Naive thymus-derived CD8-positive, alpha-beta T cell (primary cell): Measurements from ENCODE around the gene CLCNKA. TPM values are rescaled to one million over a fixed set of nuclear protein-coding genes. Genes with fewer than 3 reads are reported as not detected.

ENCODE experiments used
- ATAC-seq, 2 donors: fragments of 150-1000 bp; cut with Tn5 transposase in 1 of 2; sonication (Bioruptor Pico), chemical (Tn5 transposase) in 1 of 2; 1 replicate in 1 of 2; 2 replicates in 1 of 2; pipeline ENCODE4 v1.10.0; 2021; ENCODE audit warnings: mild to moderate bottlenecking in 2 of 2, moderate library complexity in 2 of 2
- POLR2A ChIA-PET: fragments of 350-600 bp; sonication (Branson Sonifier 250); formaldehyde crosslinking; loops from one replicate; lab custom pipeline; 2021; ENCODE audit warnings: antibody characterized with exemption; lab: Charles Lee
- DNase-seq, 10 donors: peaks; one replicate each; pipeline versions ENCODE4 v3.0.0 to v3.0.0-alpha.2; 2020 to 2022
- H3K27ac Mint-ChIP-seq, 10 donors: one replicate each; pipeline ENCODE4 v1.8.0; 2020 to 2022; ENCODE audit warnings: mild to moderate bottlenecking in 10 of 10, mixed read lengths in 10 of 10, moderate library complexity in 4 of 10, inconsistent platforms in 1 of 10
- H3K27me3 Mint-ChIP-seq, 5 donors: one replicate each; pipeline ENCODE4 v1.8.0; 2021 to 2022; ENCODE audit warnings: mixed read lengths in 5 of 5
- H3K36me3 Mint-ChIP-seq, 3 donors: one replicate each; pipeline ENCODE4 v1.8.0; 2020 to 2022; ENCODE audit warnings: mixed read lengths in 3 of 3, mild to moderate bottlenecking in 2 of 3, inconsistent platforms in 1 of 3
- H3K4me1 Mint-ChIP-seq, 4 donors: one replicate each; pipeline ENCODE4 v1.8.0; 2021 to 2022; ENCODE audit warnings: mixed read lengths in 4 of 4
- H3K4me3 Mint-ChIP-seq, 10 donors: one replicate each; pipeline ENCODE4 v1.8.0; 2020 to 2022; ENCODE audit warnings: mild to moderate bottlenecking in 10 of 10, mixed read lengths in 10 of 10, moderate library complexity in 6 of 10, inconsistent platforms in 1 of 10
- H3K9me3 Mint-ChIP-seq, 9 donors: one replicate each; pipeline ENCODE4 v1.8.0; 2020 to 2022; ENCODE audit warnings: mixed read lengths in 9 of 9, mild to moderate bottlenecking in 3 of 9, inconsistent platforms in 1 of 9, moderate library complexity in 1 of 9
- polyA plus RNA-seq, 3 donors: library from polyadenylated mRNA; unstranded; fragments of 300-500 nt; fragmentation: Illumina TruSeq; gene quantifications; one replicate each; pipeline ENCODE4 v1.2.3, GENCODE V29; 2021
- total RNA-seq, 8 experiments: library from RNA in 2 of 8; stranded (reverse) in 2 of 8; gene quantifications; one replicate each; pipeline ENCODE4 v1.2.3 and lab custom pipeline; 2021 to 2026

The CLCNKA gene
- total and polyA plus RNA-seq, 5 experiments from 2014 or later = not detected

DNA sequence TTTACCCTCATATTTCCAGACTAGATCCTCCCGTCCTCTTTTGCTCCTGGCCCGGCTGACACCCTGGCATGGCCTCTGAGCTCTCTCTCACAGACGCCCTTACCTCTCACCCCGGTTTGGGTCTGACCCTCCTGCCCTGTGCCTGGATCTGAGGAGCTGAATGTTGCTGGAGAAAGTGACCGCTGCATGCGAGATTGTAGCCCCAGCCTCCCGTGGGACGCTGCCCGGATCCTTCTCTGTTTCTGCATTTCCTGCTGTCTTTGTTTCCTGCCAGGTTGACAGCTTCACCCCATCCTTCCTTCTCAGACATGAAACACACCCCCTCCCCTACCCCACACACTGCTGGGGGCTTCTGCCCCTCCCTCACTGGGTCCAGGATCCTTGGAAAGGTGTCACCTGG, 42.1 kb downstream of the CLCNKA start:
- ATAC-seq (no peak), DNase-seq (no peak)
- H3K27ac Mint-ChIP-seq = peak overlapping the region in 2 of 10 donors; percentile 38 to 46
- no peaks in the 10 kb centered on the region for H3K9me3 Mint-ChIP-seq
- POLR2A ChIA-PET = no interaction called here
- peaks cover 7 to 18% (median 10%) of the 10 kb centered on the region in 4 donors for H3K4me1 Mint-ChIP-seq
- H3K4me3 Mint-ChIP-seq = no peak overlapping the region
- H3K36me3 Mint-ChIP-seq = no peaks in the 10 kb centered on the region
- H3K27me3 Mint-ChIP-seq = peaks cover 2 to 21% (median 18%) of the 10 kb centered on the region in 5 donors

DNA sequence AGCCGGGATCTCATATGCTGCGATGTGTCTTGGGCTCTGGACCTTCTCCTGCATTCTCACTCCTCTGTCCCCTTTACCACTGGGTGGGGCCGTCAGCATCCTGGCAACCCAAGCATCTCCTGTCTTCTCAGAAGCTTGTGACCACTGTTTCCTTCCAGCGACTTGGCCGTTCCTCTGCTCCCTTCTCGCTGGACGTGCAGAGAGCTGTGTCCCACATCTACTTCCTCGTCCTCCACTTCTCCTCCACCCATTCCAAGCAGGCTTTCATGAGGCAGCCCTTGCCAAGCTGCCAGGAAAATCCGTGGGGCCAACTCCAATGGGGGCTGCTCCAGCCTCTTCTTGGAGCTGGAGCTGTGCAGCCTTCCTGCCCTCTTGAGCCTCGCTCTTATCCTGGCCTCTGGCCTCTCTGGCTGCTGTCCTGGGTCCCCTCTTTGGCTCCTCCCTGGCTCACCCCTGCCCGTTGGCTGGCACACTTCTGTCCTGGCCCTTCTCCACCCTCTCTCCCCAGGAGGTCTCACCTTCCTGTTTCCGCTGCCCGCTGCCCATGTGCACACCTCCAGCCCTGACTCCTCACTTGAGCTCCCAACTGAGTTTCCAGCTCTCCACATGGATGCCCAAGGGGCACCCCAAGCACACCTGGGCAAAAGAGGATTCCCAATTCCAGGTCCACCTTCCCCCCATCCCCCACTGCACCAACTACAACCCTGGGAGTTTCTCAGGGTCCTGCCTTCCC, 42.9 kb downstream of the CLCNKA start:
- H3K36me3 Mint-ChIP-seq = no peaks in the 10 kb centered on the region
- ATAC-seq = no peak
- no peaks in the 10 kb centered on the region for H3K9me3 Mint-ChIP-seq
- DNase-seq = no peak
- no peak overlapping the region for H3K4me3 Mint-ChIP-seq
- POLR2A ChIA-PET = no interaction called here
- peak overlapping the region in 2 of 10 donors; percentile 38 to 46 for H3K27ac Mint-ChIP-seq
- peaks cover 2 to 21% (median 18%) of the 10 kb centered on the region in 5 donors for H3K27me3 Mint-ChIP-seq
- H3K4me1 Mint-ChIP-seq = peaks cover 7 to 18% (median 10%) of the 10 kb centered on the region in 4 donors

DNA sequence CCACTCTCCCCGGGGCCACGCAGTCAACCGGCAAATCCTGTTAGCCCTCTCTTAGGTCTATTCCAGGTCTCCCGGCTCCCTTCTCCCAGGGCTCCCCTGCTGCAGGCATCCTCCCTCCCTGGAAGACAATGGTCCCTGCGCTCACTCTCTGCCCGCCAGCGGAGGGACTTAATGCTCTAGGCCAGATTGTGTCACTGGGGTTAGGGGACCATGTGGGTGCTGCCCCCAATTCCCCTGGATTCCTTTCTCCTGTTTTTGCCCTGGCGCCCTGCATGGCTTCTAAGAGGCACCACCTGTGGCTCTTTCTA, 43.4 kb downstream of the CLCNKA start:
- H3K9me3 Mint-ChIP-seq = no peaks in the 10 kb centered on the region
- DNase-seq (no peak), ATAC-seq (no peak)
- POLR2A ChIA-PET = no interaction called here
- peak overlapping the region in 1 of 10 donors; percentile 38 for H3K27ac Mint-ChIP-seq
- H3K36me3 Mint-ChIP-seq = no peaks in the 10 kb centered on the region
- no peak overlapping the region for H3K4me3 Mint-ChIP-seq
- H3K4me1 Mint-ChIP-seq = peaks cover 9 to 23% (median 14%) of the 10 kb centered on the region in 4 donors
- peaks cover 1 to 21% (median 18%) of the 10 kb centered on the region in 5 donors for H3K27me3 Mint-ChIP-seq

DNA sequence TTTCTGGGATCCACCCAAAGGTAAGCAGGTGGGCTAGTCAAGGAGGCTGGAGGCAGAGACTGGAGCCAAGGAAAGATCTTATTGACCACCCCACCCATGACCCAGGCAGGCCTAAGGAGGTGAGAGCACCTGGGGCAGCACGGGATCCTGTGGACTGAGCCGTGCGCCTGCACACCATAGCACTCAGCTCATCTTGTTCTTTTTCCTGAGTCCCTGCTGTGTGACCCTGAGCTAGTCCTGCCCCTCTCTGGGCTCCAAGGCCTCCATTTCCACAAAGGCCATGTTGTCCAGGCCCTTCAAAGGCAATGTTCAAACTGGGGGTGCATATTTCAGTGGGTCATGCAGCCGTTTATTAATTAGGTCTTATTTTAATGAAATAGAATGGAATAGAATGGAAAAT, 44.4 kb downstream of the CLCNKA start:
- H3K9me3 Mint-ChIP-seq = no peaks in the 10 kb centered on the region
- POLR2A ChIA-PET = no interaction called here
- no peaks in the 10 kb centered on the region for H3K36me3 Mint-ChIP-seq
- ATAC-seq (no peak), DNase-seq (no peak)
- no peak overlapping the region for H3K27ac Mint-ChIP-seq
- no peak overlapping the region for H3K4me3 Mint-ChIP-seq
- peaks cover 9 to 31% (median 17%) of the 10 kb centered on the region in 4 donors for H3K4me1 Mint-ChIP-seq
- peaks cover 1 to 21% (median 14%) of the 10 kb centered on the region in 5 donors for H3K27me3 Mint-ChIP-seq

DNA sequence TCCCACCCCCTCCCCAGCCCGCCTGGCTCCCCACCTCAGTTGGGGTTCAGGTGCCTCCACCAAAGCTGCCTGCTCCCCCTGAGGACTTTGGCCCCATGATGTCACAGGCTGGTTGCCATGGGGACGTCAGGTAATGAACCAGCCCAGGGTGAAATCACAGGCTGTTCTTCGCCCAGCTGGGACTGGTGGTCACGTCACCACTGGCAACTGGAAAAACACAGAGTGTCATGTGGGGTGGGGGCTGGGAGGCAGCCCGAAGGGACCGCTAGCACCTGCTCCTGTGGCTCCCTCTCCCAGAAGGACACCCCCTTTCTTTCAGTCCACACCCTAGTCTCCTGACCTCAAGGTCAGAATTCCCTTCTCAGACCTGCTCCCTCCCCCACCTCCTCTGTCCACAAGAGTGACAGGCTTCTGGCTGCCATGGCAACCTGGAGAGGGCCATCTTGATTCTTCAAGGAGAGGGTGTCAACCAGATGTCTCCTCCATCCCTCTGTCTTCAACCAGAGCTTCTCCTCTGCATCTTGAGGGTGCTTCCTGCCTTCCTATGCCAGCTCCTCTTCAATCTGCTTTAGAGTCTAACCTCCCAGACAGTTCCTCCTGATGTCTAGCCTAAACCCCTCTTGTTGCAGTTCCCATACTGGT, 45.4 kb downstream of the CLCNKA start:
- Mint-ChIP-seq H3K27me3 (peaks cover 3 to 23% (median 14%) of the 10 kb centered on the region in 5 donors), H3K36me3 (no peaks in the 10 kb centered on the region), H3K9me3 (no peaks in the 10 kb centered on the region), H3K4me3 (no peak overlapping the region), H3K4me1 (peaks cover 10 to 31% (median 18%) of the 10 kb centered on the region in 4 donors), H3K27ac (peak overlapping the region in 1 of 10 donors; percentile 47)
- DNase-seq = no peak
- POLR2A ChIA-PET = interaction anchor here (0.5 to 0.6 kb wide), 2 partner anchors 19 to 876 kb away, joined by 3 read pairs; no protein-coding TSS in a partner anchor
- ATAC-seq = peak in 1 of 2 donors; percentile 30

DNA sequence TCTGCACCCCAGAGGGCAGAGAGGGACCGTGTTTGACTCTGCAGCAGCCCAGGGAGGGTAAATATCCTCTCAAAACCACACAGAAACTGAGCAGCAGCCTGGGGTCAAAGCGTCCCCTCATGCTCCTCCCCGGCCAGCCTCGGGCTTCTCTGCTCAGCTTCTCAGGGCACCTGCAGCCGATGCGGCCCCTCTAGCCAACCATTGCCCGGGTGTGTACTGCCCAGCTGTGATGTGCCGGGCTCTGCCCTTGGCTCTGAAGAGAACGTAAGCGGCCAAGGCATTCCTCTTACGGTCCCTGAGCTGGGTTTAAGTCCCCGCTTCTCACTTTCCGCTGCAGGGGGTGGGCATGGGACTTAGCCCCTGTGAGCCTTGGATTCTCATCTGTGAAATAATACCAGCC, 46.1 kb downstream of the CLCNKA start:
- Mint-ChIP-seq H3K4me1 (peaks cover 10 to 31% (median 18%) of the 10 kb centered on the region in 4 donors), H3K36me3 (no peaks in the 10 kb centered on the region), H3K4me3 (no peak overlapping the region), H3K27ac (peak overlapping the region in 1 of 10 donors; percentile 27), H3K9me3 (no peaks in the 10 kb centered on the region), H3K27me3 (peaks cover 3 to 28% (median 14%) of the 10 kb centered on the region in 5 donors)
- ATAC-seq (no peak), DNase-seq (no peak)
- POLR2A ChIA-PET = interaction anchor here (0.5 to 0.6 kb wide), 2 partner anchors 19 to 875 kb away, joined by 3 read pairs; no protein-coding TSS in a partner anchor

DNA sequence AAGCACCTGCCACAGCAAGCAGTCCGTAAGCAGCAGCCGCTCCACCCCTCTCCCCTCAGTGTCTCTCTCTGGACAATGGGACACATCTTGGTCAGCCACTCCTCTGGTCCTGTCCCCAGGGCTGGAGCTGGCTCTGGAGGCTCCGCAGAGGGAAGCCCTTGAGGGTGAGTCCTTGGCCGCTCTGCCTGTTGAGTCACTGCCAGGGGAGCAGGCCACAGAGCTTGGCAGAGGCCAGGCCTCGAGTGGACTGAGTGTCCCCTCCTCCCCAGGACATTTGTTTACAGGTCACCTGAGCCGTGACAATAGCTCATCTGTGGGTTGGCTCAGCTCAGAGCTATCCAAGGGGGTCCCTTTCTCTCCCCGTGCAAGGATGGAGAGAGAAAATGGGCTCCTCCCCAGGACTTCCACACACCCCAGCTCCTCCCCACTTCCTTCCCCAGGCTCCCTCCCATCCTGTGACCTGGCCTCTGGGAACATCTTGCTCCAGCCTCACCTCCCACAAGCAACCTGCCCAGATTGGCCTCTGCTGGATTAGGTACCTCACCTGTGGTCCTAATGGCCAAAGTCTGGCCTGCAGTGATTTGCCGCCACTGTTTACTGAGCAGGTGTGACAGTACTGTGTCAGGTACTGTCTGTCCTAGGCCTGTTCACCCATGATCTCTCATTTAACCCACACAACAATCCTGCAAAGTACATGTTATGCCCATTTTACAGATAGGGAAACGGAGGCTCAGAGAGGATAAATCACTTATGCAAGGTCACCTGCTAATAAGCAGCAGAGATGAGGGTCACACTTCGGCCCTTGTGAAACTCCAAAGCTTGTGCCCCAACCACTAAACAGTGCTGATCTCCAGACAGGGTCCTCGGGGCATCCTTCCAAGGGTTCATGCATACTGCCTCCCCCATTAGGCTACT, 46.8 kb downstream of the CLCNKA start:
- ATAC-seq (no peak), DNase-seq (no peak)
- H3K27me3 Mint-ChIP-seq = peaks cover 3 to 28% (median 14%) of the 10 kb centered on the region in 5 donors
- H3K9me3 Mint-ChIP-seq = no peaks in the 10 kb centered on the region
- no peak overlapping the region for H3K4me3 Mint-ChIP-seq
- H3K27ac Mint-ChIP-seq = no peak overlapping the region
- H3K36me3 Mint-ChIP-seq = no peaks in the 10 kb centered on the region
- H3K4me1 Mint-ChIP-seq = peaks cover 10 to 32% (median 18%) of the 10 kb centered on the region in 4 donors
- POLR2A ChIA-PET = no interaction called here

DNA sequence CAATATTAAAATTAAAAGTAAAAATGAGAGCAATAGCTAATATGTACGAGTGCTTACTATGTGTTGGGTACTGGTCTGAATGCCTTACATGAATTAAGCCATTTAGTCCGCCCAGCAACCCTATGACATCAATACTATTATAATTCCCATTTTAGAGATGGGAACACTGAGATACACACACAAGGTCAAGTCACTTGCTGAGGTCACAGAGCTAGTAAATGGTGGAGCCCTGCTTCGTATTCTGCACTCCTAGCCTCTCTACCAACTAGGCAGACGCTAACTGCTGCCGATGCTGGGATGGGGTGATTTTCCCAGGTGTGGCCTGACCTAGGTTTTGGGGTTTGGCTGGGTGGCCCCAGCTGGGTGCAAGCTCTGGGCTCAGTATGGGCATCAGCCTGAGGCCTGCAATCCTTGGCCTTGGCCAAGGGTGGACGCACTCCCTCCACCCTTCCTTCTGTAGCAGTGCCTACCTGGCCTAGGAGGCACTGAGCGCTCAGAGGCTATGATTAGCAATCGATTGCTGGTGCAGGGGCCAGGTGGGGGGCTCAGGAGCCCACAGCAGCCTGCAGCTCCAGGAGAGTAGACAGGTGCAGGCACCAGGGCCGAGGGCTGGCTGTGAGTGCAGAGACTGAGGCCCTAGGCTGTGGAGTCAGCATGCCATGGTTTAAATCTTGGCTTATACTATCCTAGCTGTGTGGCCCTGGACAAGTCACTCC, 49.0 kb downstream of the CLCNKA start:
- no peaks in the 10 kb centered on the region for H3K9me3 Mint-ChIP-seq
- H3K27ac Mint-ChIP-seq = no peak overlapping the region
- no peak overlapping the region for H3K4me3 Mint-ChIP-seq
- H3K27me3 Mint-ChIP-seq = peaks cover 9 to 27% (median 15%) of the 10 kb centered on the region in 5 donors
- H3K4me1 Mint-ChIP-seq = peaks cover 8 to 25% (median 14%) of the 10 kb centered on the region in 4 donors
- ATAC-seq = no peak
- no peak for DNase-seq
- POLR2A ChIA-PET = interaction anchor here (0.6 kb wide), 1 partner anchor 198 kb away, joined by 3 read pairs; no protein-coding TSS in a partner anchor
- H3K36me3 Mint-ChIP-seq = no peaks in the 10 kb centered on the region

DNA sequence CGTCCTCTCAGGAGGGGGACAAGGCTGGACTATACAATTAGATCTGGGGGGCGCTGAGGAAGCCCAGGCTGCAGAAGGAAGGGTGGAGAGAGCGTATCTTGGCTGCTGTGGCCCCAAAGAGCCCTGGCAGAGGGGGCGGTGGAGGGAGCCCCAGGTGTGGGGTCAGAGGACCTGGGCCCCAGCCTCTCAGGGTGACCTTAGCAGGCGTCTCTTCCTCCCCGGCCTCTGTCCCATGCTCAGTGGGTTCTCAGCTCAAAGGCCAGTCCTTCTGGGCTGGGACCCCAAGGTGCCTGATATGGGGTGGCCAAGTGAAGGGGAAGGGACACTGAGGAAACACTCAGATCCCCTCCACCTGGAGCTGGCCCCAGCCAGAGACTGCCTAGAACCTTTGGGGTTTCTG, 49.8 kb downstream of the CLCNKA start:
- H3K27me3 Mint-ChIP-seq = peaks cover 9 to 27% (median 14%) of the 10 kb centered on the region in 5 donors
- ATAC-seq (no peak), DNase-seq (no peak)
- POLR2A ChIA-PET = no interaction called here
- H3K9me3 Mint-ChIP-seq = no peaks in the 10 kb centered on the region
- H3K27ac Mint-ChIP-seq = no peak overlapping the region
- H3K4me1 Mint-ChIP-seq = peaks cover 8 to 25% (median 14%) of the 10 kb centered on the region in 4 donors
- peak overlapping the region in 4 of 10 donors; percentile 33 to 45 (median 39) for H3K4me3 Mint-ChIP-seq
- H3K36me3 Mint-ChIP-seq = no peaks in the 10 kb centered on the region

DNA sequence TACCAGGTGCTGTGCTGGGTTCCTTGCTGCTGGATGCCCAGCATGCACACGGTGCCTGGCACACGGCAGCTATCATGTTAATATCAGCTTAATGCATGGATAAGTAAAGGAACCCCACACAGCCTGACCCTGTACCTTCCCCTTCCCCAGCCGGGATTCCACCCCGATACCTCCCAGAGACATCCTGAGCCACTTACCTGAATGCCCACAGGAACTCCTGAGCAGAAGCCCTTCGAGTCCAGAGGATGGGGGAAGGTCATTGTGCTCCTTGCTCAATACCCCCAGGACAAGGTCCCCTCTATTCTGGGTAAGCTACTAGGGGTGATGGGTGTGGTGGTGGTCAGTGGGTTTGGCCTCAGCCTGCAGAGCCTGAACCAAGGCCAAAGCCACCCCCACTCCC, 50.3 kb downstream of the CLCNKA start:
- H3K4me1 Mint-ChIP-seq = peaks cover 8 to 25% (median 14%) of the 10 kb centered on the region in 4 donors
- DNase-seq = no peak
- H3K36me3 Mint-ChIP-seq = no peaks in the 10 kb centered on the region
- peak overlapping the region in 7 of 10 donors; percentile 33 to 55 (median 45) for H3K4me3 Mint-ChIP-seq
- H3K27me3 Mint-ChIP-seq = peaks cover 10 to 27% (median 15%) of the 10 kb centered on the region in 5 donors
- H3K27ac Mint-ChIP-seq = peak overlapping the region in 1 of 10 donors; percentile 14
- POLR2A ChIA-PET = no interaction called here
- ATAC-seq = no peak
- H3K9me3 Mint-ChIP-seq = no peaks in the 10 kb centered on the region

DNA sequence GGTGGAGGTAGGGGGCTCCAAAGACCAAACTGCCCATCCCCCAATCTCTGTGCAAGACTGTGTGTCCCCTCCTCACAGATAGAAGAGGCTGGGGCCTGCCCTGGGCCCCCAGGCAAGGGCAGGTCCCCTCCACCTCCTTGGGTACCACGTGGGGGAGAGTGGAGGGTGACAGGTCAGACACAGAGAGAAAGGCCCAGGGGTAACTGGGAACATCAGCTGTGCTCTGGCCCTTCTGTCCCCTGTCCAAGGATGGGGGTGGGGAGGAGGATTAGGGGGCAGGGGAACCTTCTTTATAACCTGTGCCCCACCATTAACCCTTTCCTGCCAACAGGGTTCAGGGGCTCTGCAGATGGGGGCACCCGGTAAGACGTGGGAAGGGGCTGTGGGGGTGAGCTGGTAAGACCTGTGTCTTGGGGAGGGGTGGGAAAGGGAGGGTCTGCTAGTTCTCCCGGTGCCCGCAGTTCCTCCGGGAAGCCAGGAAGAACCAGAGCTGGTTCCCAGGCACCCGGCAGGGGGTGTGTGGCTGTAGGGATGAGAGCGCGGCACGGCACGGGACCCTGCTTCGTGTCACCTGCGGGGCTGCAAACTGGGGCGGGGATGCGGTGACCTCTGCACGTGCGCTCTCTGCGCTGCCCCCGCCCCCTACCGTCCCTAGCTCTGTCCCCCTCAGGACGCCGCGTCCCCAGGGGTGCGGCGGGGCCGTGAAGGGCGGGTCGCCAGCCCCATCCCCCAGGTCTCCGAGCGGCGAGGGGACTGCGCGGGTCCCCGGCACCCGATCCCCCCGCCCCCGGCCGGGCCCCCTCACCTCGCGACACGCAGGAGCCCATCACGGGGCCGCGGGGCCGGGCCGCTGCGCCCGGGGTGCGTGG, 51.0 kb downstream of the CLCNKA start:
- Mint-ChIP-seq H3K9me3 (no peaks in the 10 kb centered on the region), H3K27me3 (peaks cover 12 to 23% (median 15%) of the 10 kb centered on the region in 5 donors), H3K36me3 (no peaks in the 10 kb centered on the region), H3K4me3 (peak overlapping the region in 7 of 10 donors; percentile 11 to 65 (median 38)), H3K4me1 (peaks cover 8 to 25% (median 14%) of the 10 kb centered on the region in 4 donors), H3K27ac (no peak overlapping the region)
- POLR2A ChIA-PET = no interaction called here
- ATAC-seq (peak; percentile 23 to 31), DNase-seq (no peak)
